Rectal smooth muscle tissue (tissue), 1 donor: ENCODE results near the gene ATP2B2.

Experiments
- H3K27ac ChIP-seq: one replicate; pipeline ENCODE4 v1.7.0; 2013; ENCODE audit warnings: low read depth, low read length, inconsistent platforms
- H3K27me3 ChIP-seq: one replicate; pipeline ENCODE4 v1.7.0; 2013; ENCODE audit warnings: low read length; ENCODE audit not compliant: control insufficient read depth, insufficient read depth
- H3K36me3 ChIP-seq: one replicate; pipeline ENCODE4 v1.7.0; 2013; ENCODE audit warnings: low read length; ENCODE audit not compliant: control insufficient read depth, insufficient read depth
- H3K4me1 ChIP-seq: one replicate; pipeline ENCODE4 v1.7.0; 2013; ENCODE audit warnings: low read length; ENCODE audit not compliant: control insufficient read depth, insufficient read depth
- H3K4me3 ChIP-seq: one replicate; pipeline ENCODE4 v1.7.0; 2013; ENCODE audit warnings: low read length
- H3K9ac ChIP-seq: one replicate; pipeline ENCODE4 v1.7.0; 2013; ENCODE audit warnings: low read length

The ATP2B2 gene

GRCh38 chr3:10396931-10397330 is 108.5 kb downstream of the ATP2B2 start:
- no peaks in the 10 kb centered on the region for H3K36me3 ChIP-seq
- no peaks in the 10 kb centered on the region for H3K4me1 ChIP-seq
- H3K27ac ChIP-seq: no peak overlapping the region
- H3K27me3 ChIP-seq: no peaks in the 10 kb centered on the region
- H3K9ac ChIP-seq: no peak overlapping the region
- no peak overlapping the region for H3K4me3 ChIP-seq

GRCh38 chr3:10396083-10396482 is 109.3 kb downstream of the ATP2B2 start:
- Histone ChIP-seq H3K36me3 (no peaks in the 10 kb centered on the region), H3K27ac (no peak overlapping the region), H3K4me1 (no peaks in the 10 kb centered on the region), H3K4me3 (no peak overlapping the region), H3K9ac (no peak overlapping the region), H3K27me3 (no peaks in the 10 kb centered on the region)

GRCh38 chr3:10395671-10396070 is 109.7 kb downstream of the ATP2B2 start:
- H3K27me3 ChIP-seq: no peaks in the 10 kb centered on the region
- H3K9ac ChIP-seq: no peak overlapping the region
- no peaks in the 10 kb centered on the region for H3K36me3 ChIP-seq
- H3K4me3 ChIP-seq: no peak overlapping the region
- no peak overlapping the region for H3K27ac ChIP-seq
- no peaks in the 10 kb centered on the region for H3K4me1 ChIP-seq

- no peaks in the 10 kb centered on the region for H3K27me3 ChIP-seq
- no peak overlapping the region for H3K27ac ChIP-seq
- H3K9ac ChIP-seq: no peak overlapping the region
- H3K4me1 ChIP-seq: no peaks in the 10 kb centered on the region
- H3K36me3 ChIP-seq: no peaks in the 10 kb centered on the region
- no peak overlapping the region for H3K4me3 ChIP-seq
These were observed 110.2 kb downstream of the ATP2B2 start for GRCh38 chr3:10395196-10395595.

GRCh38 chr3:10394491-10395025 is 110.8 kb downstream of the ATP2B2 start:
- Histone ChIP-seq H3K9ac (no peak overlapping the region), H3K36me3 (no peaks in the 10 kb centered on the region), H3K4me3 (no peak overlapping the region), H3K27me3 (no peaks in the 10 kb centered on the region), H3K27ac (no peak overlapping the region), H3K4me1 (no peaks in the 10 kb centered on the region)

GRCh38 chr3:10393514-10393913 is 111.9 kb downstream of the ATP2B2 start:
- H3K36me3 ChIP-seq: no peaks in the 10 kb centered on the region
- H3K27me3 ChIP-seq: no peaks in the 10 kb centered on the region
- no peak overlapping the region for H3K27ac ChIP-seq
- H3K9ac ChIP-seq: no peak overlapping the region
- no peaks in the 10 kb centered on the region for H3K4me1 ChIP-seq
- H3K4me3 ChIP-seq: no peak overlapping the region

- H3K4me3 ChIP-seq: no peak overlapping the region
- no peak overlapping the region for H3K27ac ChIP-seq
- H3K9ac ChIP-seq: no peak overlapping the region
- no peaks in the 10 kb centered on the region for H3K27me3 ChIP-seq
- no peaks in the 10 kb centered on the region for H3K36me3 ChIP-seq
- no peaks in the 10 kb centered on the region for H3K4me1 ChIP-seq
These were observed 112.4 kb downstream of the ATP2B2 start for GRCh38 chr3:10392906-10393461.

- no peaks in the 10 kb centered on the region for H3K4me1 ChIP-seq
- no peaks in the 10 kb centered on the region for H3K27me3 ChIP-seq
- no peak overlapping the region for H3K9ac ChIP-seq
- no peaks in the 10 kb centered on the region for H3K36me3 ChIP-seq
- H3K27ac ChIP-seq: no peak overlapping the region
- no peak overlapping the region for H3K4me3 ChIP-seq
These were observed 113.1 kb downstream of the ATP2B2 start for GRCh38 chr3:10392244-10392643.

- Histone ChIP-seq H3K9ac (no peak overlapping the region), H3K36me3 (no peaks in the 10 kb centered on the region), H3K27ac (no peak overlapping the region), H3K4me3 (no peak overlapping the region), H3K27me3 (no peaks in the 10 kb centered on the region), H3K4me1 (no peaks in the 10 kb centered on the region)
These were observed 114.0 kb downstream of the ATP2B2 start for GRCh38 chr3:10391391-10391790.

- no peaks in the 10 kb centered on the region for H3K4me1 ChIP-seq
- H3K9ac ChIP-seq: no peak overlapping the region
- H3K27me3 ChIP-seq: no peaks in the 10 kb centered on the region
- no peak overlapping the region for H3K27ac ChIP-seq
- H3K36me3 ChIP-seq: no peaks in the 10 kb centered on the region
- no peak overlapping the region for H3K4me3 ChIP-seq
These were observed 114.6 kb downstream of the ATP2B2 start for GRCh38 chr3:10390641-10391373.

GRCh38 chr3:10389995-10390394 is 115.4 kb downstream of the ATP2B2 start:
- H3K4me1 ChIP-seq: no peaks in the 10 kb centered on the region
- no peak overlapping the region for H3K27ac ChIP-seq
- no peak overlapping the region for H3K4me3 ChIP-seq
- no peaks in the 10 kb centered on the region for H3K36me3 ChIP-seq
- H3K27me3 ChIP-seq: no peaks in the 10 kb centered on the region
- H3K9ac ChIP-seq: no peak overlapping the region

GRCh38 chr3:10389339-10389738 is 116.0 kb downstream of the ATP2B2 start:
- H3K4me3 ChIP-seq: no peak overlapping the region
- H3K27ac ChIP-seq: no peak overlapping the region
- no peak overlapping the region for H3K9ac ChIP-seq
- no peaks in the 10 kb centered on the region for H3K4me1 ChIP-seq
- H3K36me3 ChIP-seq: no peaks in the 10 kb centered on the region
- no peaks in the 10 kb centered on the region for H3K27me3 ChIP-seq
